SK-N-MC (cell line): Measurements from ENCODE around the gene IL36G.

Source experiments
- EZH2 ChIP-seq: fragments of 200-600 bp; sonication (generic); IDR thresholded peaks from one replicate; pipeline ENCODE4 v1.6.1; 2017; ENCODE audit warnings: antibody characterized with exemption
- POLR2AphosphoS5 ChIP-seq: IDR thresholded peaks from 2 replicates; pipeline ENCODE4 v1.6.1; 2012; ENCODE audit warnings: mild to moderate bottlenecking, low read depth, low read length, borderline replicate concordance

DNA sequence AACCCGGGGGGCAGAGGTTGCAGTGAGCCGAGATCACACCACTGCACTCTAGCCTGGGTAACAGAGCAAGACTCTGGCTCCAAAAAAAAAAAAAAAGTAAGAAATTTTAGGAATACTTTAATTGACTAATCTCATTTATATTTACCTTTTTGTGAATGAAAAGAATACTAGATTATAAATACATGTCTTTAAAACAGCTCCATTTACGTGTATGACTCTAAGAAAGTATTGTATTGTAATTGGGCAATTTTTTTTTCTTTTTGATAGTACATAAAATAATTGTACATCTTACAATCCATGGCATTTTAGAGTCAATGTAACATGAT lies 35.5 kb downstream of the IL36G start:
- no peak for TF ChIP-seq POLR2AphosphoS5
- no peak for TF ChIP-seq EZH2
